ENCODE results near the gene PCAT7. TPM values are rescaled to one million over a fixed set of nuclear protein-coding genes. Genes with fewer than 3 reads are reported as not detected.
"Not testable (repeated sequence)": the region's sequence is repeated elsewhere in the genome, so short reads cannot be mapped to it uniquely, and the experiment has no call there.

The PCAT7 gene
- total and polyA plus RNA-seq, 4 donors = 0.53 TPM; not detected in 3

GRCh38 chr9:94557376-94557775 is 2.5 kb downstream of the PCAT7 start:
- H3K4me1 ChIP-seq (ENCODE audit: control insufficient read depth, insufficient read depth, low read length) = no peaks in the 10 kb centered on the region
- H3K27me3 ChIP-seq (ENCODE audit: control insufficient read depth, insufficient read depth, low read length) = no peaks in the 10 kb centered on the region
- H3K9me3 ChIP-seq (ENCODE audit: control insufficient read depth, insufficient read depth, low read length) = no peaks in the 10 kb centered on the region
- DNase-seq (ENCODE audit: low read depth in 4 of 6, low spot score in 6 of 6) = no peak
- no peaks in the 10 kb centered on the region for H3K36me3 ChIP-seq (ENCODE audit: control insufficient read depth, insufficient read depth, low read length)
- 83% methylated on average over 2 of the region's 4 CpGs for WGBS (ENCODE audit: insufficient coverage)
- H3K27ac ChIP-seq (ENCODE audit: low read depth, low read length) = no peak overlapping the region
- H3K4me3 ChIP-seq (ENCODE audit: low read depth, low read length) = no peak overlapping the region

- no peaks in the 10 kb centered on the region for H3K36me3 ChIP-seq (ENCODE audit: control insufficient read depth, insufficient read depth, low read length)
- no peaks in the 10 kb centered on the region for H3K9me3 ChIP-seq (ENCODE audit: control insufficient read depth, insufficient read depth, low read length)
- 100% methylated on average over 3 of the region's 6 CpGs for WGBS (ENCODE audit: insufficient coverage)
- no peak overlapping the region for H3K4me3 ChIP-seq (ENCODE audit: low read depth, low read length)
- H3K4me1 ChIP-seq (ENCODE audit: control insufficient read depth, insufficient read depth, low read length) = no peaks in the 10 kb centered on the region
- DNase-seq (ENCODE audit: low read depth in 4 of 6, low spot score in 6 of 6) = no peak
- no peak overlapping the region for H3K27ac ChIP-seq (ENCODE audit: low read depth, low read length)
- H3K27me3 ChIP-seq (ENCODE audit: control insufficient read depth, insufficient read depth, low read length) = no peaks in the 10 kb centered on the region
These were observed 5.4 kb downstream of the PCAT7 start for GRCh38 chr9:94560237-94560636.

- no peak overlapping the region for H3K27ac ChIP-seq (ENCODE audit: low read depth, low read length)
- no peaks in the 10 kb centered on the region for H3K36me3 ChIP-seq (ENCODE audit: control insufficient read depth, insufficient read depth, low read length)
- H3K9me3 ChIP-seq (ENCODE audit: control insufficient read depth, insufficient read depth, low read length) = no peaks in the 10 kb centered on the region
- DNase-seq (ENCODE audit: low read depth in 4 of 6, low spot score in 6 of 6) = no peak
- H3K4me3 ChIP-seq (ENCODE audit: low read depth, low read length) = no peak overlapping the region
- no CpG with 5 or more reads among the region's 2 CpGs for WGBS (ENCODE audit: insufficient coverage)
- no peaks in the 10 kb centered on the region for H3K27me3 ChIP-seq (ENCODE audit: control insufficient read depth, insufficient read depth, low read length)
- H3K4me1 ChIP-seq (ENCODE audit: control insufficient read depth, insufficient read depth, low read length) = no peaks in the 10 kb centered on the region
These were observed 8.7 kb downstream of the PCAT7 start for GRCh38 chr9:94563548-94563947.

GRCh38 chr9:94564279-94564678 is 9.4 kb downstream of the PCAT7 start:
- not testable (repeated sequence) for H3K9me3 ChIP-seq (ENCODE audit: control insufficient read depth, insufficient read depth, low read length); H3K27me3 ChIP-seq (ENCODE audit: control insufficient read depth, insufficient read depth, low read length); DNase-seq (ENCODE audit: low read depth in 4 of 6, low spot score in 6 of 6); H3K4me1 ChIP-seq (ENCODE audit: control insufficient read depth, insufficient read depth, low read length); H3K4me3 ChIP-seq (ENCODE audit: low read depth, low read length); H3K36me3 ChIP-seq (ENCODE audit: control insufficient read depth, insufficient read depth, low read length); H3K27ac ChIP-seq (ENCODE audit: low read depth, low read length)
- WGBS (ENCODE audit: insufficient coverage) = no CpG with 5 or more reads among the region's 3 CpGs

GRCh38 chr9:94566550-94566949 is 11.7 kb downstream of the PCAT7 start:
- H3K4me1 ChIP-seq (ENCODE audit: control insufficient read depth, insufficient read depth, low read length) = no peaks in the 10 kb centered on the region
- no peaks in the 10 kb centered on the region for H3K27me3 ChIP-seq (ENCODE audit: control insufficient read depth, insufficient read depth, low read length)
- no peaks in the 10 kb centered on the region for H3K9me3 ChIP-seq (ENCODE audit: control insufficient read depth, insufficient read depth, low read length)
- H3K36me3 ChIP-seq (ENCODE audit: control insufficient read depth, insufficient read depth, low read length) = no peaks in the 10 kb centered on the region
- H3K27ac ChIP-seq (ENCODE audit: low read depth, low read length) = no peak overlapping the region
- H3K4me3 ChIP-seq (ENCODE audit: low read depth, low read length) = no peak overlapping the region
- no peak for DNase-seq (ENCODE audit: low read depth in 4 of 6, low spot score in 6 of 6)

- no CpG with 5 or more reads among the region's 2 CpGs for WGBS (ENCODE audit: insufficient coverage)
- H3K9me3 ChIP-seq (ENCODE audit: control insufficient read depth, insufficient read depth, low read length) = no peaks in the 10 kb centered on the region
- no peaks in the 10 kb centered on the region for H3K27me3 ChIP-seq (ENCODE audit: control insufficient read depth, insufficient read depth, low read length)
- peak in 1 of 6 donors; percentile 6 for DNase-seq (ENCODE audit: low read depth in 4 of 6, low spot score in 6 of 6)
- H3K4me1 ChIP-seq (ENCODE audit: control insufficient read depth, insufficient read depth, low read length) = no peaks in the 10 kb centered on the region
- no peak overlapping the region for H3K27ac ChIP-seq (ENCODE audit: low read depth, low read length)
- no peaks in the 10 kb centered on the region for H3K36me3 ChIP-seq (ENCODE audit: control insufficient read depth, insufficient read depth, low read length)
- no peak overlapping the region for H3K4me3 ChIP-seq (ENCODE audit: low read depth, low read length)
These were observed 12.4 kb downstream of the PCAT7 start for GRCh38 chr9:94567271-94567670.

GRCh38 chr9:94568250-94568889 is 13.5 kb downstream of the PCAT7 start:
- no peak overlapping the region for H3K27ac ChIP-seq (ENCODE audit: low read depth, low read length)
- no peaks in the 10 kb centered on the region for H3K4me1 ChIP-seq (ENCODE audit: control insufficient read depth, insufficient read depth, low read length)
- H3K27me3 ChIP-seq (ENCODE audit: control insufficient read depth, insufficient read depth, low read length) = no peaks in the 10 kb centered on the region
- no peaks in the 10 kb centered on the region for H3K36me3 ChIP-seq (ENCODE audit: control insufficient read depth, insufficient read depth, low read length)
- no peaks in the 10 kb centered on the region for H3K9me3 ChIP-seq (ENCODE audit: control insufficient read depth, insufficient read depth, low read length)
- no peak overlapping the region for H3K4me3 ChIP-seq (ENCODE audit: low read depth, low read length)
- DNase-seq (ENCODE audit: low read depth in 4 of 6, low spot score in 6 of 6) = no peak
- WGBS (ENCODE audit: insufficient coverage) = 64% methylated on average over 2 of the region's 3 CpGs

GRCh38 chr9:94568972-94569712 is 14.3 kb downstream of the PCAT7 start:
- Histone ChIP-seq H3K27ac (ENCODE audit: low read depth, low read length) (no peak overlapping the region), H3K36me3 (ENCODE audit: control insufficient read depth, insufficient read depth, low read length) (no peaks in the 10 kb centered on the region), H3K4me1 (ENCODE audit: control insufficient read depth, insufficient read depth, low read length) (no peaks in the 10 kb centered on the region), H3K27me3 (ENCODE audit: control insufficient read depth, insufficient read depth, low read length) (no peaks in the 10 kb centered on the region), H3K9me3 (ENCODE audit: control insufficient read depth, insufficient read depth, low read length) (no peaks in the 10 kb centered on the region), H3K4me3 (ENCODE audit: low read depth, low read length) (no peak overlapping the region)
- 92% methylated on average over 11 of the region's 17 CpGs for WGBS (ENCODE audit: insufficient coverage)
- DNase-seq (ENCODE audit: low read depth in 4 of 6, low spot score in 6 of 6) = no peak

GRCh38 chr9:94576131-94576530 is 21.2 kb downstream of the PCAT7 start:
- no peak for DNase-seq (ENCODE audit: low read depth in 4 of 6, low spot score in 6 of 6)

GRCh38 chr9:94577036-94577435 is 22.2 kb downstream of the PCAT7 start:
- Histone ChIP-seq H3K27ac (ENCODE audit: low read depth, low read length) (no peak overlapping the region), H3K27me3 (ENCODE audit: control insufficient read depth, insufficient read depth, low read length) (no peaks in the 10 kb centered on the region), H3K4me3 (ENCODE audit: low read depth, low read length) (no peak overlapping the region), H3K4me1 (ENCODE audit: control insufficient read depth, insufficient read depth, low read length) (no peaks in the 10 kb centered on the region), H3K36me3 (ENCODE audit: control insufficient read depth, insufficient read depth, low read length) (no peaks in the 10 kb centered on the region), H3K9me3 (ENCODE audit: control insufficient read depth, insufficient read depth, low read length) (no peaks in the 10 kb centered on the region)
- no peak for DNase-seq (ENCODE audit: low read depth in 4 of 6, low spot score in 6 of 6)
- whole genome bisulfite sequencing (ENCODE audit: insufficient coverage) = 0% methylated on average over 1 of the region's 1 CpG

More at GRCh38 chr9:94576131-94576530, 21.2 kb downstream of the PCAT7 start:
- Histone ChIP-seq H3K9me3 (ENCODE audit: control insufficient read depth, insufficient read depth, low read length) (no peaks in the 10 kb centered on the region), H3K36me3 (ENCODE audit: control insufficient read depth, insufficient read depth, low read length) (no peaks in the 10 kb centered on the region), H3K27ac (ENCODE audit: low read depth, low read length) (no peak overlapping the region), H3K4me1 (ENCODE audit: control insufficient read depth, insufficient read depth, low read length) (no peaks in the 10 kb centered on the region), H3K4me3 (ENCODE audit: low read depth, low read length) (no peak overlapping the region), H3K27me3 (ENCODE audit: control insufficient read depth, insufficient read depth, low read length) (no peaks in the 10 kb centered on the region)
- 100% methylated on average over 1 of the region's 2 CpGs for WGBS (ENCODE audit: insufficient coverage)
